Transverse colon (tissue), 4 donors: ENCODE results near the gene WIPF1.

Source experiments
- CTCF ChIP-seq, 5 experiments: fragments of 200-600 bp in 3 of 5; fragments of 450-650 bp in 2 of 5; sonication (generic) in 3 of 5; IDR thresholded peaks; 1 replicate in 2 of 5; 2 replicates in 3 of 5; pipeline ENCODE4 v1.5.1; 2016 to 2017; ENCODE audit warnings: antibody characterized with exemption in 5 of 5, inconsistent platforms in 3 of 5, mild to moderate bottlenecking in 2 of 5, moderate library complexity in 1 of 5
- POLR2A ChIP-seq: fragments of 450-650 bp; IDR thresholded peaks from one replicate; pipeline ENCODE4 v1.6.1; 2016; ENCODE audit warnings: antibody characterized with exemption, mild to moderate bottlenecking, moderate library complexity
- POLR2AphosphoS5 ChIP-seq, 3 donors: sonication (generic); formaldehyde crosslinking; IDR thresholded peaks; one replicate each; pipeline ENCODE4 v1.6.1; 2016; ENCODE audit warnings: antibody characterized with exemption in 3 of 3

- TF ChIP-seq CTCF (IDR thresholded peaks at IDR 0.05) (no peak), POLR2A (no peak), POLR2AphosphoS5 (IDR thresholded peaks at IDR 0.05) (no peak)
Measured at GRCh38 chr2:174623690-174624089, 26.1 kb upstream of the WIPF1 start.
